Measurements from ENCODE around the gene SLC6A18.

GRCh38 chr5:1203968-1204692 lies 21.1 kb upstream of the SLC6A18 start:
- no peak for TF ChIP-seq POLR2A (IDR thresholded peaks at IDR 0.05; ENCODE audit: low read length)
- no peak for TF ChIP-seq GATA1 (IDR thresholded peaks at IDR 0.05; ENCODE audit: low read depth, low read length)
